ENCODE results near the gene TSSC4.

The TSSC4 gene

DNA sequence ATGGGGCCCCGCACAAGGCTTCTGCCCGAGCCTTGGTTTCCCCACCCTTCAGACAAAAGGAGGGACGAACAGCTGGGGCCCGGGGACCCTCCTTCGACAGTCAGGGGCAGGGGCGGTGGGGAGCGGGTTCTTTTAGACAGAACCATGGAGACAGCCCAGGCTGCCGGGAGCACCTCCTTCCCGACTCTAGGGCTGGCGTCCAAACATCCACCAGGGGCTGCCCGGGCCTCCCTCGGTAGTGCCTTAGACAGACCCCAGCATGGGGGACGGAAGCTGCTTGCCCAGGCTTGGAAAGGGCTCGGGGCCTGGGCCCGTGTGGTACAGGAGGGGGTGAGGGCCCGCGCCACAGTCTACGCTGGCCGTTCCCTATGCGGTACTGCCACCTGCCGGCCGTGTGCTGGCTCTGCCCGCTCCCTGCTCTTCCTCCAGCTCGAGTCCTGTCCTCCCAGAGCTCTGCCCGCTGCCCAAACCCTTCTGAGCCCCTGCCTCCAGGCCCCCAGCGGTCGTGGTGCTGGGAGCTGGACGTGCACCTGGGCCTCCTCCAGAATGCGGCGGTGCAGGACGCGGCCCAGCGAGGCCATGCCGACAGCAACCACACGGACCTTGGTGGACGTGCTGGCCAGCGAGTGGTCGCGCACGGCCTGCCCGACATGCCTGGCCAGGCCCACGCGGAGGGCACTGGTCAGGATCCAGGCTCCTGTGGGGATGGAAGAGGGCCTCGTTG lies 20.1 kb downstream of the TSSC4 start:
- DNase-seq (ENCODE audit: low read depth), result peak; percentile 78
- peak; percentile 93 for TF ChIP-seq CTCF (conservative IDR thresholded peaks at IDR 0.05; ENCODE audit: low read depth, low read length)
- no peak overlapping the region for H3K4me3 ChIP-seq (ENCODE audit: low read depth, low read length)

GRCh38 chr11:2421226-2421994 lies 20.9 kb downstream of the TSSC4 start:
- no peak for DNase-seq (ENCODE audit: low read depth)
- H3K4me3 ChIP-seq (ENCODE audit: low read depth, low read length), result no peak overlapping the region
- no peak for TF ChIP-seq CTCF (conservative IDR thresholded peaks at IDR 0.05; ENCODE audit: low read depth, low read length)

DNA sequence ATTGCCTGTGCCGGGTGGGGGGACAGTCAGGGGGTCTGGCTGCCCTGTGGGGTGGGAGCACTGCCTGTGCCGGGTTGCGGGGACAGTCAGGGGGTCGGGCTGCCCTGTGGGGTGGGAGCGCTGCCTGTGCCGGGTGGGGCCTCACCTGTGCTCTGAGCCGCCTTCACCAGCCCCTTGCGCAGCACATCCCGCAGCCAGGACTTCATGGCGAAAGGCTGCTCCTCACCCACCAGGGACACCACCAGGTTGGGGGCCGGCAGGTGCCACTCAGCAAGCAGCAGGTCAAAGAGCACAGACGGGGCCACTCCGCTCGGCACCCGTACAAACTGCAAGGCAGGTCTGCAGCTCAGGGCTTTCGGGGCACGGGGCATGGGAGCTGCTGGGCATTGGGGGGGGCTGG lies 21.4 kb downstream of the TSSC4 start:
- TF ChIP-seq CTCF (conservative IDR thresholded peaks at IDR 0.05; ENCODE audit: low read depth, low read length), result no peak
- DNase-seq (ENCODE audit: low read depth), result no peak

GRCh38 chr11:2422461-2423156 lies 22.1 kb downstream of the TSSC4 start:
- TF ChIP-seq CTCF (conservative IDR thresholded peaks at IDR 0.05; ENCODE audit: low read depth, low read length), result no peak
- no peak overlapping the region for H3K4me3 ChIP-seq (ENCODE audit: low read depth, low read length)

More for the DNA sequence above, 21.4 kb downstream of the TSSC4 start:
- H3K4me3 ChIP-seq (ENCODE audit: low read depth, low read length), result no peak overlapping the region

DNA sequence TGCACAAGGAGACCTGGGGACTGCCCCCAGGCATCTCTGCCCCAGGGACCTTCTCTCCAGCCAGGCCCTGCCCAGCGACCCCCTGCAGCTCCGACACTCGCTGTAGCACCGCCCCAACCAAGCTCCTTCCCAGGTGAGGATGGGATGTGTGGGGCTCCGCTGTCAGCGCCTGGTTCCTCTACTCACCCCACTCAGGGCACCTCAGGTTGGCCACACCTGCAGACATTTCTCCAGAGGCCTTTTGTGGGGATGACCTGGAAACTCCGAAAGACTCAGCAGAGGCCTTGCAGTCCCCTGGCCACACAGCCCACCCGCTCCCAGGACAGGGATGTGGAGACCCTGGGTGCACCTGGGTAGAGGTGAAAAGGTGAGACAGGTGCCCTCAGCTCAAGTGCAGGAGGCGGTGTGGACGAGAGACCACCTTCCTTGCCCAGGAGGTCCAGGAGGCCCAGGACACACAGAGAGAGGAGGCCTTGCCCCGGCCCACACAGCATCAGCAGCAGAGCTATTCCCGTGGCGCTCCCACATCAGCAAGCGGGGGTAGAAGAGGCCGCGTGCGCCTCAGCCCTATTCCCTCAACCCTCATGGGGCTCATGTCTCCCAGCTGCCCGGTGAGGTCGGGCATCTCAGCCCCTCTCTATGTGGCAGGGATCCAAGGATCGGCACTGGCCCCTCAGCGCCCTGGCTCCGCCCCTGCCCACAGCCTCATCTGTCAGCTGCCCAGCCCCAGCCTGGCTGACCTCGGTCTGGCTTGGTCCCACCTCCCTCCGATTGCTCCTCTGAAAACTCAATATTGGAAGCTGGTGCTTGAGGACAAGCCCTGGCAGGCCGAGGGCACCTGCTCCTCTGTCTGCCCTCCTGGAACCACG lies 22.8 kb downstream of the TSSC4 start:
- H3K4me3 ChIP-seq (ENCODE audit: low read depth, low read length), result no peak overlapping the region
- no peak for DNase-seq (ENCODE audit: low read depth)
- no peak for TF ChIP-seq CTCF (conservative IDR thresholded peaks at IDR 0.05; ENCODE audit: low read depth, low read length)

More at GRCh38 chr11:2422461-2423156, 22.1 kb downstream of the TSSC4 start:
- DNase-seq (ENCODE audit: low read depth), result no peak

DNA sequence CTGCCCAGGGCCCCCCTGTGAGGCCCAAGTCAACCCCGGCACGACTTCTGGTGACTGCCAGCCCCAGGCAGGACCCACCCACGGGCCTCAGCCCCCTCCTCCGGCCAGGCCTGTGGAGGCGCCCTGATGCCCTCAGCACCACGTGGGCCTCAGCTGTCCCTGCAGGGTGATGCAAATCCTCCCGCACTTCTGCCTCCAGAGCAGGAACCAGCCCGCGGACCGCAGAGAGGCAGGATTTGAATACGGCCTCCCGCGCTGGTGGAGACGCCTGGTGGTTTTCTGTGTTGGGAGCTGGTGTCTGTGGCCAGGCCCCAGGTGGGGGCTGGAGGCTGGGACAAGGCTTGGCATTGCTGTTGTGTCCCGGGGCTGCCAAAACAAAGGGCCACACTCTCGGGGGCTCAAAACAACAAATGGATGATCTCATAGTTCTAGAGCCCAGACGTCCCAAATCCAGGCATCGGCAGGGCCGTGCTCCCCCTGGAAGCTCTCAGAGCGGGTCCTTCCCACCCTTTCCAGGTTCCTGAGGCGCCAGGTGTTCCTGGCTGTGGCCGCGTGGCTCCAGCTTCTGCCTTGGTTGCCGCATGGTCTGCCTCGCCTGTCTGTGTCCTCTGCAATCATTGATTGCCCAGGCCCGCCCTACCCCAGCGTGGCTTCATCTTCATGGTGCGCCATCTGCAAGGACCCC lies 24.4 kb downstream of the TSSC4 start:
- no peak for TF ChIP-seq CTCF (conservative IDR thresholded peaks at IDR 0.05; ENCODE audit: low read depth, low read length)
- DNase-seq (ENCODE audit: low read depth), result no peak
- H3K4me3 ChIP-seq (ENCODE audit: low read depth, low read length), result no peak overlapping the region
